Transverse colon (tissue), 4 donors: Measurements from ENCODE around the gene SEMA4A. TPM values are rescaled to one million over a fixed set of nuclear protein-coding genes. Genes with fewer than 3 reads are reported as not detected.
A peak's percentile ranks its signal among the peaks of the same experiment; 100 is the strongest.

Experiments used
- DNase-seq: peaks from one replicate; pipeline ENCODE4 v3.0.0-alpha.2; 2019
- H3K27ac ChIP-seq, 4 donors: fragments of 200-600 bp; sonication (generic); 2 replicates each; pipeline ENCODE4 v1.5.1; 2016 to 2018; ENCODE audit warnings: inconsistent platforms in 4 of 4
- H3K27me3 ChIP-seq: fragments of 200-600 bp; sonication (generic); 2 replicates; pipeline ENCODE4 v1.5.1; 2017; ENCODE audit warnings: inconsistent platforms
- H3K36me3 ChIP-seq, 4 donors: fragments of 200-600 bp; sonication (generic); 2 replicates each; pipeline ENCODE4 v1.5.1; 2017 to 2019; ENCODE audit warnings: inconsistent platforms in 4 of 4
- H3K4me1 ChIP-seq, 4 donors: fragments of 200-600 bp; sonication (generic); 2 replicates each; pipeline ENCODE4 v1.5.1; 2017 to 2020; ENCODE audit warnings: inconsistent platforms in 4 of 4
- H3K4me3 ChIP-seq, 4 donors: fragments of 200-600 bp; sonication (generic); 1 replicate in 1 of 4; 2 replicates in 3 of 4; pipeline versions ENCODE4 v1.5.1 to v1.6.1; 2017 to 2019; ENCODE audit warnings: inconsistent platforms in 4 of 4
- H3K9me3 ChIP-seq, 2 donors: fragments of 200-600 bp; sonication (generic); 2 replicates each; pipeline ENCODE4 v1.5.1; 2017 to 2019; ENCODE audit warnings: inconsistent platforms in 2 of 2
- EP300 ChIP-seq: sonication (generic); formaldehyde crosslinking; IDR thresholded peaks from one replicate; pipeline ENCODE4 v1.6.1; 2017; ENCODE audit warnings: antibody characterized with exemption, low read depth
- POLR2A ChIP-seq: fragments of 450-650 bp; IDR thresholded peaks from one replicate; pipeline ENCODE4 v1.6.1; 2016; ENCODE audit warnings: antibody characterized with exemption, mild to moderate bottlenecking, moderate library complexity
- POLR2AphosphoS5 ChIP-seq, 3 donors: sonication (generic); formaldehyde crosslinking; IDR thresholded peaks; one replicate each; pipeline ENCODE4 v1.6.1; 2016; ENCODE audit warnings: antibody characterized with exemption in 3 of 3
- WGBS, 2 donors: methylation state at CpG; one replicate each; pipeline ENCODE4 v1.1.5; 2018; ENCODE audit warnings: low coverage in 1 of 2; 5-methylcytosine and 5-hydroxymethylcytosine counted together
- in situ Hi-C, 4 donors: fragments of 200-750 bp; cut with MboI; loops; one replicate each; pipeline versions ENCODE4 v1.15.0 to v1.15.1; 2017; ENCODE audit warnings: low sequenced_read_pairs in 3 of 4, low pct_ligation_motif_present in 1 of 4, low pct_unique_long_range_greater_than_20kb in 1 of 4
- intact Hi-C: fragments of 100-400 bp; cut with DNase I; formaldehyde crosslinking; loops from one replicate; pipeline ENCODE4 v1.15.1; 2023; ENCODE audit warnings: low total_unique reads
- total RNA-seq, 4 donors: library from RNA; depleted of rRNA; stranded (reverse); fragments of >200 nt; gene quantifications; one replicate each; pipeline ENCODE4 v1.1.0, GENCODE V29; 2016
- TF ChIP-seq, protein P1 (sequence below), 5 experiments: fragments of 200-600 bp in 3 of 5; fragments of 450-650 bp in 2 of 5; sonication (generic) in 3 of 5; IDR thresholded peaks; 1 replicate in 2 of 5; 2 replicates in 3 of 5; pipeline ENCODE4 v1.5.1; 2016 to 2017; ENCODE audit warnings: antibody characterized with exemption in 5 of 5, inconsistent platforms in 3 of 5, mild to moderate bottlenecking in 2 of 5, moderate library complexity in 1 of 5

Gene SEMA4A
- total RNA-seq, 4 donors from 2014 or later, result 2.6 to 6.0 (median 4.8) TPM; not detected in 1

DNA sequence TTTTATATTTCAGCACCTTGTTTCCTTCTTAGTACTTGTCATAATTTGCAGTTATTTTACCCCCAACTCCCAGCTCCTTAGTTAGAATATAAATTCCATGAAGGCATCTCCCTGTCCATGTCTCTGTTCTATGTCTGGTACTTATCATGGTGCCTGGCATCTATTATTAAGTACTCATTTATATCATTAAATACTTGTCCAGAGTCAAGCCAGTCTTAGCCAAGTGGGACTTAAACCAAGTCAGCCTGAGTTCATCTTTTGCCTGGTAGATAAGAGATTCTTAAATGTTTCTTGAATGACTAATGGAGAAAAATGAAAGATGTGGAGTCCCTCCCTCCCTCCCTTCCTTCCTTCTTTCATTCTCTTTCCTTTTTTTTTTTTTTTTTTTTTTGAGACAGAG, 49.9 kb downstream of the SEMA4A start:
- DNase-seq, result no peak
- Histone ChIP-seq H3K36me3 (peaks cover 0 to 25% (median 7%) of the 10 kb centered on the region in 4 donors), H3K4me3 (no peak overlapping the region), H3K27ac (no peak overlapping the region), H3K9me3 (no peaks in the 10 kb centered on the region), H3K27me3 (no peaks in the 10 kb centered on the region), H3K4me1 (peaks cover 0 to 4% (median 0%) of the 10 kb centered on the region in 4 donors)
- intact Hi-C loops, result no loop called here
- TF ChIP-seq POLR2AphosphoS5 (IDR thresholded peaks at IDR 0.05), result no peak
- TF ChIP-seq, protein P1, sequence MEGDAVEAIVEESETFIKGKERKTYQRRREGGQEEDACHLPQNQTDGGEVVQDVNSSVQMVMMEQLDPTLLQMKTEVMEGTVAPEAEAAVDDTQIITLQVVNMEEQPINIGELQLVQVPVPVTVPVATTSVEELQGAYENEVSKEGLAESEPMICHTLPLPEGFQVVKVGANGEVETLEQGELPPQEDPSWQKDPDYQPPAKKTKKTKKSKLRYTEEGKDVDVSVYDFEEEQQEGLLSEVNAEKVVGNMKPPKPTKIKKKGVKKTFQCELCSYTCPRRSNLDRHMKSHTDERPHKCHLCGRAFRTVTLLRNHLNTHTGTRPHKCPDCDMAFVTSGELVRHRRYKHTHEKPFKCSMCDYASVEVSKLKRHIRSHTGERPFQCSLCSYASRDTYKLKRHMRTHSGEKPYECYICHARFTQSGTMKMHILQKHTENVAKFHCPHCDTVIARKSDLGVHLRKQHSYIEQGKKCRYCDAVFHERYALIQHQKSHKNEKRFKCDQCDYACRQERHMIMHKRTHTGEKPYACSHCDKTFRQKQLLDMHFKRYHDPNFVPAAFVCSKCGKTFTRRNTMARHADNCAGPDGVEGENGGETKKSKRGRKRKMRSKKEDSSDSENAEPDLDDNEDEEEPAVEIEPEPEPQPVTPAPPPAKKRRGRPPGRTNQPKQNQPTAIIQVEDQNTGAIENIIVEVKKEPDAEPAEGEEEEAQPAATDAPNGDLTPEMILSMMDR (IDR thresholded peaks at IDR 0.05), result no peak
- in situ Hi-C loops, result loop anchor here in 1 of 4 donors (25.0 kb wide), 1 partner anchor 116 kb away; the partner anchor contains the start of gene MEX3A

DNA sequence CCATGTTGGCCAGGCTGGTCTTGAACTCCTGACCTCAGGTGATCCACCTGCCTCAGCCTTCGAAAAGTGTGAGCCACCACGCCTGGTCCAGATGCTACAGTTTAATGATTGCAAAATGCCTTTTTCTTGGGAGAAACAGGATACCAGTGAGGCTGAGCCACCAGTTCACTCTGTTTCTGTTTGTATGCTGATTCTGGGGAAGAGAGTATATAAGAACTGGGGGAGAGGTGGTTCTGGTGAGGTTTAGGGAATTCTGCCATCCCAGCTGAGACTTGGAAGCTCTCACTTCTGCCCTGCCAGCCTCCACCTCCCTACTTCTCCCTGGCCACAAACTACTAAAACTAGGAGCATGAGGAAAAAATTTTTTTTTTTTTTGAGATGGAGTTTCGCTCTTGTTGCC, 51.3 kb downstream of the SEMA4A start:
- intact Hi-C loops (no loop called here), in situ Hi-C loops (loop anchor here in 1 of 4 donors (25.0 kb wide), 1 partner anchor 117 kb away; the partner anchor contains the start of gene MEX3A)
- Histone ChIP-seq H3K36me3 (peaks cover 0 to 25% (median 8%) of the 10 kb centered on the region in 4 donors), H3K27me3 (no peaks in the 10 kb centered on the region), H3K4me1 (peaks cover 0 to 4% (median 0%) of the 10 kb centered on the region in 4 donors), H3K27ac (no peak overlapping the region), H3K4me3 (no peak overlapping the region), H3K9me3 (no peaks in the 10 kb centered on the region)
- WGBS, 2 donors, result 96% methylated on average over 3 of the region's 3 CpGs; no CpG with 5 or more reads in 1 of the 2 donors
- no peak for DNase-seq
- TF ChIP-seq POLR2A (no peak), POLR2AphosphoS5 (IDR thresholded peaks at IDR 0.05) (no peak), EP300 (no peak)
- TF ChIP-seq, protein P1 (IDR thresholded peaks at IDR 0.05), result no peak

DNA sequence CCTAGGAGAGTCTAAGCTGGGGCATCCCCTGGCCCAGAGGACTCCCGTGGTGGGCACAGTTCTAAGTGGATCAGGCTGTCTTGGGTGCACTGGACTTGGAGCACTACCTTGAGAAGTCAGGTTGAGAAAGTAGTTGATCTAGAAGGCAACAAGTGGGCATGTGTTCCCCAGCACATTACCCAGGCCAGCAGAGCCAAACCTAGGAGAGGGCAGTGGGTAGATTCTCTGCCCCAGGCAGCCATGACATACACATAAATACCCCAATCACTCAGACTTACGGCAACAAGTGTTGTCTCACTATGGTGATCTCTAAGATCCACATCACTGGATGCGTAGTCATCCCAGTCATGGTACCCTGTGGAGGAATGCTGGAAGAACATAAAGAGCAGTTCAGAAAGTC, 57.9 kb downstream of the SEMA4A start:
- no peak overlapping the region for H3K27ac ChIP-seq
- H3K4me1 ChIP-seq, result peaks cover 13 to 23% (median 16%) of the 10 kb centered on the region in 4 donors
- 88% methylated on average over 3 of the region's 3 CpGs; no CpG with 5 or more reads in 1 of the 2 donors for WGBS, 2 donors
- H3K27me3 ChIP-seq, result no peaks in the 10 kb centered on the region
- no peak for DNase-seq
- intact Hi-C loops, result no loop called here
- no peaks in the 10 kb centered on the region for H3K9me3 ChIP-seq
- H3K4me3 ChIP-seq, result no peak overlapping the region
- in situ Hi-C loops, result loop anchor here in 1 of 4 donors (25.0 kb wide), 1 partner anchor 124 kb away; the partner anchor contains the start of gene MEX3A
- H3K36me3 ChIP-seq, result peaks cover 0 to 17% (median 6%) of the 10 kb centered on the region in 4 donors
- no peak for TF ChIP-seq POLR2A
- no peak for TF ChIP-seq POLR2AphosphoS5 (IDR thresholded peaks at IDR 0.05)
- TF ChIP-seq, protein P1 (IDR thresholded peaks at IDR 0.05), result no peak
- TF ChIP-seq EP300, result no peak

DNA sequence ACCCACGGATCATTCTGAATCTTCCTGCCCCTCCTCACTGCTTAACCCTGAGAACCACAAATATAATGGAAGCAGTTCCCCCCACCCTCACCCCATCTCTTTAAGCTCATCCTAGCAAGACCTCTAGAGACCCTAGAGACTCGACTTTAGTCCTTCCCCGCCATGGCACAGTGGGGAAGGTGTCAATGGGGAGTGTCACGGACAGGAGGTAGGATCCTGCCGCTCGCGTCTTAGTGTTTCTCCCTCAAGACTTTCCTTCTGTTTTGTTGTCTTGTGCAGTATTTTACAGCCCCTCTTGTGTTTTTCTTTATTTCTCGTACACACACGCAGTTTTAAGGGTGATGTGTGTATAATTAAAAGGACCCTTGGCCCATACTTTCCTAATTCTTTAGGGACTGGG, 58.7 kb downstream of the SEMA4A start:
- Histone ChIP-seq H3K4me1 (peaks cover 13 to 23% (median 16%) of the 10 kb centered on the region in 4 donors), H3K27ac (peak overlapping the region; percentile 88 to 96 (median 94)), H3K36me3 (peaks cover 0 to 17% (median 3%) of the 10 kb centered on the region in 4 donors), H3K4me3 (peak overlapping the region in 3 of 4 donors; percentile 41 to 69 (median 69)), H3K9me3 (no peaks in the 10 kb centered on the region), H3K27me3 (no peaks in the 10 kb centered on the region)
- intact Hi-C loops, result no loop called here
- 81 to 83% methylated on average over 8 to 9 of the region's 9 CpGs for WGBS, 2 donors
- TF ChIP-seq, protein P1 (IDR thresholded peaks at IDR 0.05), result no peak
- no peak for TF ChIP-seq EP300
- TF ChIP-seq POLR2A, result no peak
- TF ChIP-seq POLR2AphosphoS5 (IDR thresholded peaks at IDR 0.05), result no peak
- in situ Hi-C loops, result loop anchor here in 1 of 4 donors (25.0 kb wide), 1 partner anchor 125 kb away; the partner anchor contains the start of gene MEX3A
- no peak for DNase-seq
